Testis (tissue), 3 donors: ENCODE measurements around the gene PIRT. TPM values are rescaled to one million over a fixed set of nuclear protein-coding genes. Genes with fewer than 3 reads are reported as not detected.
A peak's percentile ranks its signal among the peaks of the same experiment; 100 is the strongest.
"Not testable (repeated sequence)": the region's sequence is repeated elsewhere in the genome, so short reads cannot be mapped to it uniquely, and the experiment has no call there.

Experiments used
- DNase-seq: peaks from one replicate; pipeline ENCODE4 v3.0.0-alpha.2; 2019
- H3K27ac ChIP-seq, 2 donors: fragments of 200-600 bp; sonication (generic); one replicate each; pipeline ENCODE4 v1.5.1; 2019
- H3K27me3 ChIP-seq: fragments of 200-600 bp; sonication (generic); one replicate; pipeline ENCODE4 v1.5.1; 2019
- H3K36me3 ChIP-seq: fragments of 200-600 bp; sonication (generic); one replicate; pipeline ENCODE4 v1.5.1; 2017; ENCODE audit warnings: low read depth; ENCODE audit errors: missing control alignments
- H3K4me1 ChIP-seq: fragments of 200-600 bp; sonication (generic); one replicate; pipeline ENCODE4 v1.5.1; 2019
- H3K4me3 ChIP-seq, 2 donors: fragments of 200-600 bp; sonication (generic); one replicate each; pipeline ENCODE4 v1.5.1; 2017 to 2019
- H3K9me3 ChIP-seq: fragments of 200-600 bp; sonication (generic); one replicate; pipeline ENCODE4 v1.5.1; 2017
- POLR2A ChIP-seq: fragments of 450-650 bp; IDR thresholded peaks from one replicate; pipeline ENCODE4 v1.6.1; 2017; ENCODE audit warnings: antibody characterized with exemption, mild to moderate bottlenecking, moderate library complexity
- WGBS, 2 donors: methylation state at CpG; one replicate each; pipeline ENCODE4 v1.1.5; 2018; 5-methylcytosine and 5-hydroxymethylcytosine counted together
- intact Hi-C: fragments of 100-400 bp; cut with DNase I; formaldehyde crosslinking; loops from one replicate; pipeline ENCODE4 v1.15.1; 2023; ENCODE audit warnings: low total_unique reads
- polyA plus RNA-seq: library from polyadenylated mRNA; stranded (reverse); fragments of 350-450 nt; fragmentation: Illumina TruSeq; extraction: RNeasy Lipid Tissue Mini Kit (QIAGEN cat#74804); gene quantifications from one replicate; pipeline ENCODE4 v1.2.3, GENCODE V29; 2014; ENCODE audit warnings: low read depth, low replicate concordance; ENCODE audit not compliant: insufficient read depth
- total RNA-seq, 2 donors: library from RNA; depleted of rRNA; stranded (reverse); fragments of >200 nt; gene quantifications; one replicate each; pipeline ENCODE4 v1.2.3, GENCODE V29; 2016
- TF ChIP-seq, protein P1 (sequence below), 3 experiments: fragments of 450-650 bp in 2 of 3; fragments of 200-600 bp in 1 of 3; sonication (generic) in 1 of 3; IDR thresholded peaks; one replicate each; pipeline ENCODE4 v1.5.1; 2016 to 2019; ENCODE audit warnings: antibody characterized with exemption in 3 of 3, mild to moderate bottlenecking in 2 of 3, moderate library complexity in 1 of 3

The PIRT gene
- total and polyA plus RNA-seq, 3 donors from 2014 or later = 0.08 to 0.37 (median 0.18) TPM

DNA sequence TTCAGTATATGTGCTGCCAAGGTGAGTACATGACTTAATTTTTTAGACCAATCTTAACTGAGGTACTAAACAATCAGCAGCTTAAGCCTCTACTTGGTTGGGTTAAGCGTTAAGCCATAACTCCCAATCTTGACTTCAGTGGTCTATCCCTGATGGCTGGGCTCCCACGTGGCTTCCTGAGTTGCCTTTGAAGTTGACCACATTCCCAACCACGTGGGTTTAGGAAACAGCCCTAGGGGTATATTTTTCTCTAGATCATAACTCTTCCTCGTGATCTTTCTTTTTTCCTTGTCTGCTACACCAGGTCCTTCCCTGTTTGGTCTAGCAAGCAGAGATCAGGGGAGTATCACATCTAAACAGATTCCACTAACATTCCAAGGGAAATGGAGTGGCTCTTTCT is 20.1 kb upstream of the PIRT start:
- intact Hi-C loops = no loop called here
- no peak for TF ChIP-seq POLR2A
- TF ChIP-seq, protein P1, sequence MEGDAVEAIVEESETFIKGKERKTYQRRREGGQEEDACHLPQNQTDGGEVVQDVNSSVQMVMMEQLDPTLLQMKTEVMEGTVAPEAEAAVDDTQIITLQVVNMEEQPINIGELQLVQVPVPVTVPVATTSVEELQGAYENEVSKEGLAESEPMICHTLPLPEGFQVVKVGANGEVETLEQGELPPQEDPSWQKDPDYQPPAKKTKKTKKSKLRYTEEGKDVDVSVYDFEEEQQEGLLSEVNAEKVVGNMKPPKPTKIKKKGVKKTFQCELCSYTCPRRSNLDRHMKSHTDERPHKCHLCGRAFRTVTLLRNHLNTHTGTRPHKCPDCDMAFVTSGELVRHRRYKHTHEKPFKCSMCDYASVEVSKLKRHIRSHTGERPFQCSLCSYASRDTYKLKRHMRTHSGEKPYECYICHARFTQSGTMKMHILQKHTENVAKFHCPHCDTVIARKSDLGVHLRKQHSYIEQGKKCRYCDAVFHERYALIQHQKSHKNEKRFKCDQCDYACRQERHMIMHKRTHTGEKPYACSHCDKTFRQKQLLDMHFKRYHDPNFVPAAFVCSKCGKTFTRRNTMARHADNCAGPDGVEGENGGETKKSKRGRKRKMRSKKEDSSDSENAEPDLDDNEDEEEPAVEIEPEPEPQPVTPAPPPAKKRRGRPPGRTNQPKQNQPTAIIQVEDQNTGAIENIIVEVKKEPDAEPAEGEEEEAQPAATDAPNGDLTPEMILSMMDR (IDR thresholded peaks at IDR 0.05) = no peak
- Histone ChIP-seq H3K9me3 (no peaks in the 10 kb centered on the region), H3K4me3 (no peak overlapping the region), H3K27ac (no peak overlapping the region), H3K27me3 (no peaks in the 10 kb centered on the region), H3K4me1 (no peaks in the 10 kb centered on the region), H3K36me3 (no peaks in the 10 kb centered on the region)
- WGBS, 2 donors = 55 to 59% methylated on average over 4 of the region's 4 CpGs
- DNase-seq = no peak

DNA sequence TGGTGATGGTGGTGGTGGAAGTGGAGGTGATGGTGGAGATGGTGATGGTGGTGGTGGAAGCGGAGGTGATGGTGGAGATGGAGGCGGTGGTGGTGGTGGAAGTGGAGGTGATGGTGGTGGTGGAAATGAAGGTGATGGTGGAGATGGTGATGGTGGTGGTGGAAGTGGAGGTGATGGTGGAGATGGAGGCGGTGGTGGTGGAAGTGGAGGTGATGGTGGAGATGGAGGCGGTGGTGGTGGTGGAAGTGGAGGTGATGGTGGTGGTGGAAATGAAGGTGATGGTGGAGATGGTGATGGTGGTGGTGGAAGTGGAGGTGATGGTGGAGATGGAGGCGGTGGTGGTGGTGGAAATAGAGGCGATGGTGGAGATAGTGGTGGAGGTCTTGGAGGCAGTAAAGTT is 8.7 kb upstream of the PIRT start:
- intact Hi-C loops = loop anchor here (5.0 to 10.0 kb wide), 2 partner anchors 109 to 202 kb away; no protein-coding TSS in a partner anchor
- H3K4me3 ChIP-seq, H3K4me1 ChIP-seq, H3K27me3 ChIP-seq, H3K36me3 ChIP-seq, H3K9me3 ChIP-seq, H3K27ac ChIP-seq, DNase-seq: not testable (repeated sequence)
- WGBS, 2 donors = 79 to 83% methylated on average over 6 of the region's 6 CpGs

DNA sequence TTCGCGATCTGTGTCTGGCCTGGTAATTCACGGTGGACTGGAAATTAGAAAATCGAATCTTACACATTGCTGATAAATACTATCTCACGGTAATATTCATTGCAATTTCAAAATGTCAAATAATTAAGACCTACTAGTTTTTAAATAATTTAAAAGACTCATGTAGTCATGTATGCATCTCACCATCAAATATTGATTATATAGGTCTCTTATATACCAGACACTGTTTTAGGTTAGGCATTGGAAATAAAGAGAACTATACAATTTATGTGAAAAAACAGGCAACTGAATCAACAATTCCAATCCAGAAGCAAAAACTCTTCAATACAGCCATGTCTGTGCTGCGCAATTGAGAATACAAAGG is 7.5 kb upstream of the PIRT start:
- Histone ChIP-seq H3K4me3 (peak overlapping the region; percentile 44 to 50), H3K27ac (no peak overlapping the region), H3K4me1 (peaks cover 6% of the 10 kb centered on the region), H3K36me3 (no peaks in the 10 kb centered on the region), H3K9me3 (no peaks in the 10 kb centered on the region), H3K27me3 (no peaks in the 10 kb centered on the region)
- WGBS, 2 donors = 12 to 14% methylated on average over 6 of the region's 6 CpGs
- TF ChIP-seq, protein P1 (IDR thresholded peaks at IDR 0.05) = no peak
- TF ChIP-seq POLR2A = no peak
- intact Hi-C loops = loop anchor here (5.0 to 10.0 kb wide), 2 partner anchors 108 to 201 kb away; no protein-coding TSS in a partner anchor
- DNase-seq = no peak

DNA sequence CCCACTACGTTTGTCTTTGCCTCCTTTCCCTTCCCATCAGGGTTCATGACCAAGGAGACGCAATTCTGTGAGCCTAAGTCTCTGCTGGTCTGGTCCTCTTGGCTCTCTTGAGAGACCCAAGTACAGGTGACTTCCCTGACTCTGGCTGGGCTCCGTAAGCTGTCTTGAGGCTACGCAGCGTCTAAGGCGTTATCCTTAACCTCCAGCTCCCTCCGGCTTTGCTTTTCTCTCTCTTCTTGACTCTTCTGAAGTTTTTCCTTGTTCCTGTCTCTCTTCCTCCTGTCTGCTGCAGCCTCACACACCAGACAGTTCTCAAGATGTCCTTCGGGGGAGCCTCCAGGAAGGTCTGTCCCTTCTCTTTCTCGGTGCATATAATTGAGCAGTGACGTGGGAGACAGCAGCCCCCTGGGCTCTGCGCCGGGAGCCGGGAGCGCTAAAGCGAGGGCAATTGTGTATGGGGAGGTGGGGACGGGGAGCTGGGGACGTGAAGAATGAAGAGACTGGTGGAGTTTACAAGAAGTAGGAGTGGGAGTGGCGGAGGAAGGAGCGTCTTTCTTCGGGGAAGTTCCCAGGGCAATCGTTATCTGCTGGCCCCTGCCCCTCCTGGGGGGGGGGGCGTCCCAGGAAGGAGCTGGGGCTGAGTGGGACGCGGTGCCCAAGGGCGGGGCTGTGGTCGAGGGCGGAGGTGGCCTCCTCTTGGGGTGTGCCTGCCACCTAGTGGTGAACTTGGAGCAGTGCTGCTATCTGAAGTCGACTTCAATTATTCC is 6.9 kb upstream of the PIRT start:
- no peaks in the 10 kb centered on the region for H3K27me3 ChIP-seq
- intact Hi-C loops = loop anchor here (5.0 to 10.0 kb wide), 2 partner anchors 108 to 200 kb away; no protein-coding TSS in a partner anchor
- peak overlapping the region; percentile 44 to 50 for H3K4me3 ChIP-seq
- peak; percentile 89 for DNase-seq
- TF ChIP-seq, protein P1 (IDR thresholded peaks at IDR 0.05) = peak; percentile 92 to 99 (median 98)
- TF ChIP-seq POLR2A = no peak
- H3K27ac ChIP-seq = peak overlapping the region in 1 of 2 donors; percentile 4
- 2 to 4% methylated on average over 28 of the region's 28 CpGs for WGBS, 2 donors
- no peaks in the 10 kb centered on the region for H3K36me3 ChIP-seq
- H3K9me3 ChIP-seq = no peaks in the 10 kb centered on the region
- H3K4me1 ChIP-seq = peaks cover 6% of the 10 kb centered on the region

DNA sequence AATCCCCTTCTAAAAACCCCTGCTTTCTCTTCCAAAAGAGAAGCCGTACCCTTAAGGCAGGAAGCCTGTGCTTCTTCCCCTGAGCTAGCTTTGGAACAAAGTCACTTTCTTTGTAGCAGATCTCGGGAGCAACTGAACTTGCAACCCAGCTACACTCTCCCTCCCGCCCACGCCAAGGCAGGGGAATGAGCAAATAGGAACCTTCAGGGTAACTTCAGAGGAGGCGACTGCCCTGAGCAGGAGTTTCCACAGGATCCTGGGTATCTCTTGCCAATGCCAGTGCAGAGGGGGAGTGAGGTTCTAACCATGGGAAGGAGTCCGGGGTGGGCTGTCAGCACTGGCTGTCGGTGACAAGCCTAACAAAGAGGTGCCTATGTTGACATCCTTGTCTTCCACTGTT is 5.9 kb upstream of the PIRT start:
- TF ChIP-seq, protein P1 (IDR thresholded peaks at IDR 0.05) = no peak
- TF ChIP-seq POLR2A = no peak
- Histone ChIP-seq H3K4me1 (peaks cover 6% of the 10 kb centered on the region), H3K27ac (peak overlapping the region in 1 of 2 donors; percentile 4), H3K9me3 (no peaks in the 10 kb centered on the region), H3K4me3 (no peak overlapping the region), H3K36me3 (no peaks in the 10 kb centered on the region), H3K27me3 (no peaks in the 10 kb centered on the region)
- 32 to 47% methylated on average over 6 to 7 of the region's 7 CpGs for WGBS, 2 donors
- intact Hi-C loops = loop anchor here (10.0 kb wide), 1 partner anchor 199 kb away; no protein-coding TSS in a partner anchor
- DNase-seq = peak; percentile 91
